Ovary (tissue), 9 donors: Measurements from ENCODE around the gene SIMC1. TPM values are rescaled to one million over a fixed set of nuclear protein-coding genes. Genes with fewer than 3 reads are reported as not detected.
"Not testable (repeated sequence)": the region's sequence is repeated elsewhere in the genome, so short reads cannot be mapped to it uniquely, and the experiment has no call there.

Experiments
- DNase-seq, 5 donors: peaks; one replicate each; pipeline ENCODE4 v3.0.0-alpha.2; 2019 to 2020
- H3K27ac ChIP-seq, 2 donors: fragments of 200-600 bp; one replicate each; pipeline versions ENCODE4 v1.5.1 to v1.8.0; 2019 to 2022
- H3K27me3 ChIP-seq: fragments of 200-600 bp; one replicate; pipeline ENCODE4 v1.8.0; 2022
- H3K36me3 ChIP-seq: fragments of 200-600 bp; sonication (generic); one replicate; pipeline ENCODE4 v1.5.1; 2019
- H3K4me1 ChIP-seq: one replicate; pipeline ENCODE4 v1.8.1; 2013; ENCODE audit warnings: mild to moderate bottlenecking, moderate library complexity; ENCODE audit not compliant: insufficient read depth
- H3K4me3 ChIP-seq: fragments of 200-600 bp; sonication (generic); one replicate; pipeline ENCODE4 v1.5.1; 2017
- H3K9me3 ChIP-seq, 2 donors: fragments of 200-600 bp in 1 of 2; sonication (generic) in 1 of 2; one replicate each; pipeline versions ENCODE4 v1.5.1 to v1.8.1; 2013 to 2019; ENCODE audit warnings: mild to moderate bottlenecking in 1 of 2, moderate library complexity in 1 of 2
- EP300 ChIP-seq: sonication (generic); formaldehyde crosslinking; IDR thresholded peaks from one replicate; pipeline ENCODE4 v1.6.1; 2017; ENCODE audit warnings: antibody characterized with exemption
- POLR2A ChIP-seq: fragments of 450-650 bp; IDR thresholded peaks from one replicate; pipeline ENCODE4 v1.6.1; 2017; ENCODE audit warnings: antibody characterized with exemption, mild to moderate bottlenecking, moderate library complexity
- WGBS, 3 donors: extraction: QIAGEN DNeasy Blood & Tissue Kit in 1 of 3; methylation state at CpG; one replicate each; pipeline versions ENCODE4 v1.1.5 to v1.1.7; 2013 to 2017; 5-methylcytosine and 5-hydroxymethylcytosine counted together
- intact Hi-C, 4 donors: fragments of 100-400 bp; cut with DNase I; formaldehyde crosslinking; loops; one replicate each; pipeline versions ENCODE4 v1.11.0 to v1.15.1; 2022 to 2023
- polyA plus RNA-seq, 2 donors: library from polyadenylated mRNA; stranded (reverse); fragments of 200-250 nt in 1 of 2; fragments of 350-450 nt in 1 of 2; fragmentation: Illumina TruSeq in 1 of 2; extraction: RNeasy Lipid Tissue Mini Kit (QIAGEN cat#74804) in 1 of 2; gene quantifications; one replicate each; pipeline ENCODE4 v1.2.3, GENCODE V29; 2013 to 2014
- total RNA-seq, 7 donors: library from RNA; depleted of rRNA in 2 of 7; stranded (reverse); fragments of >200 nt in 2 of 7; fragmentation: NEBNext Ultra II Directional in 3 of 7; extraction: Animal tissue kit (Norgen Biotek cat#: 25700) in 3 of 7; gene quantifications; one replicate each; pipeline versions ENCODE4 v1.1.0 to v1.2.4, GENCODE V29; 2016 to 2023
- TF ChIP-seq, protein P1 (sequence below), 3 donors: fragments of 450-650 bp in 2 of 3; fragments of 200-600 bp in 1 of 3; IDR thresholded peaks; one replicate each; pipeline versions ENCODE4 v1.5.1 to v1.8.0; 2016 to 2022; ENCODE audit warnings: antibody characterized with exemption in 3 of 3, mild to moderate bottlenecking in 1 of 3
- donor health status: DM: no; HTN: no; CAD: no; lungs with moderate emphysema.
- donor health status: DM: no; HTN: no; CAD: no.
- donor health status: Bipolar disorder and iron deficiency.
- donor health status: DM: yes; HTN: yes; CAD: no.
- donor health status: DM: no; HTN: no; CAD: no.
- donor health status: DM: yes; HTN: yes; CAD: no.

Gene SIMC1
- total and polyA plus RNA-seq, 9 donors = 39.0 to 114 (median 76.3) TPM

DNA sequence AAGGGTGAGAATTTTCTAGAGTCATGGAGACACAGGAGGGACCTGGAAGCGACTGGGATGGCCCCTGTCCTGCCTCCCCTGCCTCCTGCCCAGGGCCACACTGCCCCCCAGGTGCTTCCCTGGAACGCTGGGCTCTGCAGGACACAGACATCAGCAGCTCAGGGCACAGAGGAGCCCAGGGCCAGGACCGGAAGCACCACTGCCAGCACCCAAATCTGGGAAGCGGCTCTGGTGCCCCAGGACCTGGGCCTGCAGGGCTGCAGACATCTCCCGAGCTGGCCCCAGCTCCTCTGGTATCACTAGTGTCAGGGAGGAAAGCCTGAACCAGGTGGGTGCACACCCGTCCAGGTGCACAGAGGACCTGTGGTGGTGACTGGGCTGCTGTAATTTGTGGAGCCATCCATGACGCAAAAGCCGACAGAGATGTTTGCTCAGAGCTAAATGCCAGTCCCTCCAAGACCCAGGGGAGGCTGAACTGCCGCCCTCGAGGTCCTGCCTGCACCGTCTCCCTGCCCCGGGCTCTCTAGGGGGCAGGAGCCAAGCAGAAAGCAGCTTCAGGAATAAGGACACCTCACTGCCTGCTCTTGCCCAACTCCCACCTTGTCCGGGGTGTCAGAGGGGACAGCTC, 46.0 kb upstream of the SIMC1 start:
- 75 to 81% (median 76%) methylated on average over 13 of the region's 13 CpGs for WGBS, 3 donors
- Histone ChIP-seq H3K27me3 (no peaks in the 10 kb centered on the region), H3K27ac (peak overlapping the region; percentile 67 to 87)

DNA sequence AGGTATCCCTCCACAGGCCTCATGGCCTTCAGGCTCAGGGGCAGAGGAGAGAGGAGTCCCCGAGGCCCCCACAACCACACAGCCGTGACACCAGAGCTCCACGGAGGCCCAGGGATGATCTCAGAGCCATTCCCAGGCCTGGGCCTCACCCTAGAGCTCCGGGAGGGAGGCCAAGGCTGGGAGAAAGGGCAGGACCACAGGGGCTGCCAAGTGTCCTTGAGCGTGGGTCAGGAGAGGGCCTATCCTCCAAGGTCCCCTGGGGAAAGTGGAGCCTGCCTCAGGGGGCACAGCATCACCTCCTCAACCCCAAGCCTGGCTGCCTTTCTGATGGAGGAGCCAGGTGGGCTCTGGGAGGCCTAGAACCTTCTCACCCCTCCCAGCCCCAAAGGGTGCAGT, 45.5 kb upstream of the SIMC1 start:
- DNase-seq = peak; percentile 79 to 88 (median 83)
- H3K36me3 ChIP-seq, H3K9me3 ChIP-seq, intact Hi-C loops, H3K27me3 ChIP-seq, H3K4me1 ChIP-seq, H3K4me3 ChIP-seq: not testable (repeated sequence)
- 7 to 40% (median 9%) methylated on average over 4 to 5 of the region's 5 CpGs for WGBS, 3 donors
- peak overlapping the region; percentile 67 to 87 for H3K27ac ChIP-seq

More for the DNA sequence above, 46.0 kb upstream of the SIMC1 start:
- H3K4me1 ChIP-seq = peaks cover 7% of the 10 kb centered on the region
- TF ChIP-seq POLR2A (no peak), EP300 (no peak)
- TF ChIP-seq, protein P1, sequence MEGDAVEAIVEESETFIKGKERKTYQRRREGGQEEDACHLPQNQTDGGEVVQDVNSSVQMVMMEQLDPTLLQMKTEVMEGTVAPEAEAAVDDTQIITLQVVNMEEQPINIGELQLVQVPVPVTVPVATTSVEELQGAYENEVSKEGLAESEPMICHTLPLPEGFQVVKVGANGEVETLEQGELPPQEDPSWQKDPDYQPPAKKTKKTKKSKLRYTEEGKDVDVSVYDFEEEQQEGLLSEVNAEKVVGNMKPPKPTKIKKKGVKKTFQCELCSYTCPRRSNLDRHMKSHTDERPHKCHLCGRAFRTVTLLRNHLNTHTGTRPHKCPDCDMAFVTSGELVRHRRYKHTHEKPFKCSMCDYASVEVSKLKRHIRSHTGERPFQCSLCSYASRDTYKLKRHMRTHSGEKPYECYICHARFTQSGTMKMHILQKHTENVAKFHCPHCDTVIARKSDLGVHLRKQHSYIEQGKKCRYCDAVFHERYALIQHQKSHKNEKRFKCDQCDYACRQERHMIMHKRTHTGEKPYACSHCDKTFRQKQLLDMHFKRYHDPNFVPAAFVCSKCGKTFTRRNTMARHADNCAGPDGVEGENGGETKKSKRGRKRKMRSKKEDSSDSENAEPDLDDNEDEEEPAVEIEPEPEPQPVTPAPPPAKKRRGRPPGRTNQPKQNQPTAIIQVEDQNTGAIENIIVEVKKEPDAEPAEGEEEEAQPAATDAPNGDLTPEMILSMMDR (IDR thresholded peaks at IDR 0.05) = no peak
- no peak overlapping the region for H3K4me3 ChIP-seq
- H3K36me3 ChIP-seq = no peaks in the 10 kb centered on the region
- H3K9me3 ChIP-seq = no peaks in the 10 kb centered on the region
- no peak for DNase-seq
- intact Hi-C loops = no loop called here

DNA sequence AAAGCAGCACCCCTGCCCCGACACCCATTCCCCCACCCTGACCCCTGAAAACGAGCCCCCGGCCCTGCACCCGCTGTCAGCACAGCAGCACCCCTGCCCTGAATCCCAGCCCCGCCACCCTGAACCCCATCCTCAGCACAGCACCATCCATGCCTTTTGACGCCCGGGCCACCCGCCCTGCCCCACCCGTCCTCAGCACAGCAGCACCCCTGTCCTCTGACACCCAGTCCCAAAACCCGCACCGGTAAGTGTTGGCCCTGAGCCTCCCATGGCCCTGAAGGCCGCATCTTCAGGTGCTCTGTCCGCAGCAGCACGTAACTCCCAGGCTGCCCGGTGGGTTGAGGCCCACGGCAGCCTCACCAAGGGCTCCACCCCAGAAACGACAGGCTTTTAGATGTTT, 44.6 kb upstream of the SIMC1 start:
- intact Hi-C loops, H3K36me3 ChIP-seq, H3K27me3 ChIP-seq, H3K4me1 ChIP-seq, H3K4me3 ChIP-seq, H3K9me3 ChIP-seq: not testable (repeated sequence)
- 79 to 80% (median 79%) methylated on average over 11 to 17 of the region's 17 CpGs for WGBS, 3 donors
- DNase-seq = peak in 1 of 5 donors; percentile 38
- H3K27ac ChIP-seq = peak overlapping the region in 1 of 2 donors; percentile 87

DNA sequence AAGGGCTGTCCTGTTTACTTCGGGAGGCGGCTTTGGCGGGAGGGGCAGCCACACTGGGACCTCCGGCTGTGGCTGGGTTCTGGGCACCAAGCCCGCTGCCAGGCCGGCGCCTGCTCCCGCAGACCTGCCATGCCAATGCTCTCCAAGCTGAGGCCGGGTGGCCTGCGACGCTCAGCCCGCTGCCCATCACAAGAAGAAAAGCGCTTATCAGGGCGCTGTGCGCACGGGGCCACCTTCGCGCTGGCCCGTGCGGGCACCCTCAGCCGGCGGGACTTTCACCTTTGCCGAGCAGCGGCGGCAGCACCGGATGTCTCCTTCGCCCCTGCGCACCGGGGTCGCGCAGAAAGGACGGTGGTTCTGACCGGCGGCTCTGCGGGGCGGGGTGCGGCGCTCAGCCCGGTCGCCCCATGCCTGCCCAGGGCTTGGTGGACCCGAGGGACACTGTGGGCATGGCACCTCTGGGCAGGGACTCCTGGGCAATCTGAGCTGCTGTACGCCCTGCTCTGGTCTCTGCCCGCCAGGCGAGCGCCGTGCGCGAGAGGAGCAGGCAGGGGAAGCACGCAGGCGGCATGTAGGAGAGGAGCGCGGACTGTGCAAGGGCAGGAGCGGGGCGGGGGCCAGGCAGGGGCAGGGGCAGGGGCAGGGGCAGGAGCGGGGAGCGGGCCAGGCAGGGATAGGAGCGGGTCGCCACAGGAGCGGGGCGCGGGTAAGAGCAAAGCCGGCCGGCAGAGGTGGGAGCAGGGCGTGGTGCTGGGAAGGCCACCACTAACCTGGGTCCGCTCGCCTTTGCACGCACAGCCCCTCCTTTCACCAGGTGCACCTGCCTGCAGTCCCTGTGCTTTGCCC, 43.8 kb upstream of the SIMC1 start:
- 59 to 87% (median 69%) methylated on average over 12 to 49 of the region's 67 CpGs for WGBS, 3 donors
- H3K9me3 ChIP-seq, intact Hi-C loops, H3K27me3 ChIP-seq, H3K36me3 ChIP-seq, H3K4me3 ChIP-seq: not testable (repeated sequence)
- Histone ChIP-seq H3K27ac (peak overlapping the region in 1 of 2 donors; percentile 62), H3K4me1 (peaks cover 12% of the 10 kb centered on the region)
- DNase-seq = peak in 2 of 5 donors; percentile 39 to 49

DNA sequence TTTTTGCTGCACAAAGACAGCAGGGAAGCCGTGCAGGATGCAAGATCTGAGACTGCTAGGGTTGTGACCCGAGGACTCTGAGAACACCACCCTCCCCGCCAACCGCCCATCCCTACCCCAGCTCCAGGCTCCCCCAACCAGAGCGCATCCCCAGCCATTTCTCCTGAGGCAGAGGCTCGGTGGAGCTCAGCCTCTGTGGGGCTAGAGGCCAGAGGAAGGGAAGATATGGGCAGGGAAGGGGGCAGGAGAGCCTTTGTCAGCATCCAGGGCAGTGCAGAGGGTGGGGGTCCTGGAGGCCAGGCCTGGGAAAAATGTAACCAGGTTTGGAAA, 43.2 kb upstream of the SIMC1 start:
- Histone ChIP-seq H3K27ac (peak overlapping the region in 1 of 2 donors; percentile 55), H3K4me1 (peaks cover 12% of the 10 kb centered on the region)
- H3K36me3 ChIP-seq, H3K27me3 ChIP-seq, H3K4me3 ChIP-seq, H3K9me3 ChIP-seq, intact Hi-C loops: not testable (repeated sequence)
- DNase-seq = peak in 1 of 5 donors; percentile 38
- WGBS, 3 donors = 36 to 62% (median 44%) methylated on average over 6 of the region's 6 CpGs

DNA sequence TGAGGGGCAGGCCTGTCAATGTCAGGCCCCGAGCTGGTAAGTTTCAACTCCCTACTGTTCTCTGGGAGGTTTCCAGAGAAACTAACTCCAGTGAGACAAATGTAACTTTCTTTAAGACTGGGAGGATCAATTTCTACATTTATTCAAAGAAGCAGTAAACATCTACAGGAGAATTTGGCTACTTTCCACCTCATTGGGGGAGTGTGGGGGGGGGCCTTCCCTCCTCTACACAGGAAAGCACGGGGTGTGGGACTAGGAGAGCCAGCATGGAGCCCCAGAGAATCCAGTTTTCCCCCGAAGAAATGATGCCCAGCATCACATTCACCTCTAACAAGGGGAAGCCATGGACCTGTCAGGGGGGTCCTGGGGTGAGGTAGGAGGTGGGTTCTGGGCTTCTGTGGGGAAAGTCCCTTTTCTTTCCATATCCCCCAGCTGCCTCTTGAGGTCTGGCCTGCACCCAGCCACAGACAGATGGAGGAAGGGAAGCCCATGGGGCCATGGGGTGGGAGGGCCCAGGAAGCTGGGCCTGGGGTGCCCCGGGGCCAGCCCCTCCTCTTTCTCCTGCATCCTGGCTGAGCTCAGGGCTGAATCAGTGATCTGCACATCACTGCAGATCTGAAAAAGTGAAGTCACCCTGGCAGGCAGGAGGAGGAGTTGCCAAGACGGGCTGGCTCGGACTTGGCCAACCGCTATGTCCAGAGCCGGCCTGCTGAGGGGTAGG, 42.6 kb upstream of the SIMC1 start:
- intact Hi-C loops = not testable (repeated sequence)

DNA sequence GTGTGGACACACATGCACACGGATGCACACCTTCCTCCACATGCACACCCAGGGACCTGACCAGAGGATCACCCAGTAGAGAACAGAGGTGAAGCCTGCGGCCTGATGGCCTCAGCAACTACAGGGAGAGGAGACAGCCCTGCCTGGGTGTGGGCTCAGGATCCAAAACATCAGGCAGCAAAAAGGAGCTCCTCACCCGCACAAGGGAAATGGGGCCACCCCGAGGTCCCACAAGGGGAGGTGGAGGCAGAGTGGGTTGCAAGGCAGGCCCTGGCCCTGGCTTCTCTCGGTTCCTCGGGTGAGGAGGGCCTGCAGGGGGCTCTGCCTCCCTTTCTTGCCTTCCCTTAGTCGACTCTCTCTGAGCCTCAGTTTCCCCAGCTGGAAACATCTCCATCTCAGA, 41.4 kb upstream of the SIMC1 start:
- H3K27me3 ChIP-seq = not testable (repeated sequence)

More for the DNA sequence above, 42.6 kb upstream of the SIMC1 start:
- 8 to 40% (median 35%) methylated on average over 3 to 7 of the region's 8 CpGs for WGBS, 3 donors
- H3K4me3 ChIP-seq, H3K36me3 ChIP-seq, H3K27me3 ChIP-seq, H3K9me3 ChIP-seq: not testable (repeated sequence)
- DNase-seq = peak in 2 of 5 donors; percentile 48 to 52
- peaks cover 12% of the 10 kb centered on the region for H3K4me1 ChIP-seq
- H3K27ac ChIP-seq = peak overlapping the region in 1 of 2 donors; percentile 55

DNA sequence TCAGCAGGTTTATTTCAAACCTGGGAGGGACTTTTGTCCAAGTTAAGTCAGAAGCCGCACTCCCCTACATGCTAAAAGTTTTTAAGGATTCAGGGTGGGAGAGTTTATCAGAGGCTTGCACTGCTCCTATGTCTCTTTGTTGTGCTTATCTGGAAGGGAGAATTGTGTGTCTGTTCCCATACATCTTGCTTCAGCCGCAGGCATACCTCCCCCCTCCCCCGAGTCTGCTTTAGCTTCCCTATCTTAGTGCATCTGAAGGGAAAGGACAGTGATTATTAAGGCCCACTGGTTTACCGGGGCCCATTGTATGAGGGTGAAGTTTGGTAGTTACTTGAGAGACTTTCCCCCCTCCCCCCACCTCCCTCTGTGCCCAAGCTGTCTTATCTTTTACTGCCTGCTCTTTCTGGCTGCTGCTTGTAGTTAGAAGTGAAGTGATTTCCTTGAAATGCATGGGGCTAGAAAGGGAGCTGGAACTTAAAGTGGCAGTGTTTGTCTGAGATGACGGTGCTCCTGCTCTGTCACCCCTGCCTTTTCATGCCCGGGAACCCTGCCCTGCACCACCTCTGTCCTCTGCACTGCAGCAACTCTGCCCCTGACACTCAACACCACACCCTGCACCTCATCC, 40.9 kb upstream of the SIMC1 start:
- DNase-seq, H3K4me1 ChIP-seq, H3K27me3 ChIP-seq, H3K9me3 ChIP-seq, H3K36me3 ChIP-seq, H3K4me3 ChIP-seq, intact Hi-C loops: not testable (repeated sequence)
- WGBS, 3 donors = 27 to 39% (median 29%) methylated on average over 6 of the region's 6 CpGs
- H3K27ac ChIP-seq = peak overlapping the region; percentile 57 to 58

More for the DNA sequence above, 41.4 kb upstream of the SIMC1 start:
- DNase-seq, H3K36me3 ChIP-seq, H3K4me3 ChIP-seq, H3K9me3 ChIP-seq, intact Hi-C loops: not testable (repeated sequence)
- H3K27ac ChIP-seq = peak overlapping the region in 1 of 2 donors; percentile 57
- 58 to 63% (median 61%) methylated on average over 6 to 7 of the region's 7 CpGs for WGBS, 3 donors
- peaks cover 12% of the 10 kb centered on the region for H3K4me1 ChIP-seq

DNA sequence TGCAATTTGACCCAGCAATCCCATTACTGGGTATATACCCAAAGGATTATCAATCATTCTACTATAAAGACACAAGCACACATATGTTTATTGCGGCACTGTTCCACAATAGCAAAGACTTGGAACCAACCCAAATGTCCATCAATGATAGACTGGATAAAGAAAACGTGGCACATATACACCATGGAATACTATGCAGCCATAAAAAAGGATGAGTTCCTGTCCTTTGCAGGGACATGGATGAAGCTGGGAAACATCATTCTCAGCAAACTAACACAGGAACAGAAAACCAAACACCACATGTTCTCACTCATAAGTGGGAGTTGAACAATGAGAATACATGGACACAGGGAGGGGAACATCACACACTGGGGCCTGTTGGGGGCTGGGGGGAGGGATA, 39.9 kb upstream of the SIMC1 start:
- DNase-seq, H3K9me3 ChIP-seq, H3K27ac ChIP-seq, H3K4me1 ChIP-seq, H3K4me3 ChIP-seq, intact Hi-C loops, H3K27me3 ChIP-seq, H3K36me3 ChIP-seq: not testable (repeated sequence)
- WGBS, 3 donors = 74 to 83% (median 77%) methylated on average over 2 of the region's 2 CpGs
